H9 (cell line): ENCODE measurements around the gene XCL2. TPM values are rescaled to one million over a fixed set of nuclear protein-coding genes. Genes with fewer than 3 reads are reported as not detected.

Source experiments
- DNase-seq: peaks from one replicate; pipeline ENCODE4 v3.0.0-alpha.2; 2017
- H2AFZ ChIP-seq: one replicate; pipeline ENCODE4 v1.6.1; 2013; ENCODE audit warnings: mild to moderate bottlenecking, low read length, control low read depth, moderate library complexity
- H2AK5ac ChIP-seq: 2 replicates; pipeline ENCODE4 v1.6.1; 2013; ENCODE audit warnings: low read length, control low read depth, mixed read lengths; ENCODE audit not compliant: insufficient read length
- H2BK120ac ChIP-seq: one replicate; pipeline ENCODE4 v1.6.1; 2013; ENCODE audit warnings: low read depth, mild to moderate bottlenecking, low read length, control low read depth, inconsistent platforms; ENCODE audit not compliant: poor library complexity, severe bottlenecking
- H2BK12ac ChIP-seq: 2 replicates; pipeline ENCODE4 v1.6.1; 2013; ENCODE audit warnings: low read length, control low read depth, mixed read lengths, low read depth; ENCODE audit not compliant: insufficient read length
- H2BK15ac ChIP-seq: 2 replicates; pipeline ENCODE4 v1.6.1; 2013; ENCODE audit warnings: low read depth, low read length, control low read depth
- H2BK20ac ChIP-seq: one replicate; pipeline ENCODE4 v1.6.1; 2013; ENCODE audit warnings: low read depth, mild to moderate bottlenecking, low read length, control low read depth, inconsistent platforms; ENCODE audit not compliant: poor library complexity, severe bottlenecking
- H2BK5ac ChIP-seq: 2 replicates; pipeline ENCODE4 v1.6.1; 2013; ENCODE audit warnings: low read length, control low read depth, mixed read lengths; ENCODE audit not compliant: insufficient read length
- H3K14ac ChIP-seq: 2 replicates; pipeline ENCODE4 v1.6.1; 2013; ENCODE audit warnings: low read length, control low read depth; ENCODE audit not compliant: insufficient read depth
- H3K18ac ChIP-seq: 2 replicates; pipeline ENCODE4 v1.6.1; 2013; ENCODE audit warnings: low read depth, mild to moderate bottlenecking, mixed read lengths, low read length, control low read depth; ENCODE audit not compliant: insufficient read length
- H3K23ac ChIP-seq: 2 replicates; pipeline ENCODE4 v1.6.1; 2013; ENCODE audit warnings: low read length, control low read depth, mixed read lengths, low read depth; ENCODE audit not compliant: insufficient read length
- H3K23me2 ChIP-seq: 2 replicates; pipeline ENCODE4 v1.6.1; 2013; ENCODE audit warnings: low read depth, mild to moderate bottlenecking, mixed read lengths, low read length, control low read depth; ENCODE audit not compliant: insufficient read length, poor library complexity, severe bottlenecking
- H3K27ac ChIP-seq: 2 replicates; pipeline ENCODE4 v1.5.1; 2013; ENCODE audit warnings: low read length, control low read depth, mixed read lengths, low read depth; ENCODE audit not compliant: insufficient read length
- H3K27me3 ChIP-seq: 2 replicates; pipeline ENCODE4 v1.6.1; 2013; ENCODE audit warnings: low read length, control low read depth, inconsistent platforms; ENCODE audit not compliant: insufficient read depth
- H3K4ac ChIP-seq: 2 replicates; pipeline ENCODE4 v1.6.1; 2013; ENCODE audit warnings: low read depth, mild to moderate bottlenecking, control low read depth, inconsistent platforms, low read length, moderate library complexity
- H3K4me1 ChIP-seq: 2 replicates; pipeline ENCODE4 v1.6.1; 2013; ENCODE audit warnings: low read length, control low read depth, inconsistent platforms; ENCODE audit not compliant: insufficient read depth
- H3K4me2 ChIP-seq: 2 replicates; pipeline ENCODE4 v1.6.1; 2013; ENCODE audit warnings: low read length, control low read depth, mixed read lengths; ENCODE audit not compliant: insufficient read length, insufficient read depth
- H3K56ac ChIP-seq: 2 replicates; pipeline ENCODE4 v1.6.1; 2013; ENCODE audit warnings: low read depth, mild to moderate bottlenecking, mixed read lengths, low read length, control low read depth; ENCODE audit not compliant: insufficient read length
- H3K79me1 ChIP-seq: 2 replicates; pipeline ENCODE4 v1.6.1; 2013; ENCODE audit warnings: low read depth, mild to moderate bottlenecking, moderate library complexity, low read length, control low read depth, inconsistent platforms; ENCODE audit not compliant: insufficient read depth, poor library complexity, severe bottlenecking
- H3K79me2 ChIP-seq: 2 replicates; pipeline ENCODE4 v1.6.1; 2013; ENCODE audit warnings: low read length, control low read depth, inconsistent platforms; ENCODE audit not compliant: insufficient read depth
- H3K9ac ChIP-seq: 2 replicates; pipeline ENCODE4 v1.6.1; 2013; ENCODE audit warnings: low read length, control low read depth, mixed read lengths; ENCODE audit not compliant: insufficient read length; ENCODE audit errors: extremely low read depth
- H3K9me3 ChIP-seq: one replicate; pipeline ENCODE4 v1.6.1; 2013; ENCODE audit warnings: low read depth, low read length, inconsistent platforms; ENCODE audit not compliant: control insufficient read depth
- H3T11ph ChIP-seq: one replicate; pipeline ENCODE4 v1.6.1; 2013; ENCODE audit warnings: mild to moderate bottlenecking, low read length, control low read depth, inconsistent platforms
- H4K20me1 ChIP-seq: one replicate; pipeline ENCODE4 v1.6.1; 2013; ENCODE audit not compliant: control insufficient read depth, insufficient read length, insufficient read depth
- H4K5ac ChIP-seq: 2 replicates; pipeline ENCODE4 v1.6.1; 2013; ENCODE audit warnings: low read depth, mild to moderate bottlenecking, mixed read lengths, low read length, control low read depth; ENCODE audit not compliant: insufficient read length
- H4K8ac ChIP-seq: replicated peaks from 2 replicates; pipeline ENCODE4 v1.6.1; 2013; ENCODE audit warnings: low read length, control low read depth, mixed read lengths, low read depth; ENCODE audit not compliant: insufficient read length
- H4K91ac ChIP-seq: 2 replicates; pipeline ENCODE4 v1.6.1; 2013; ENCODE audit warnings: low read depth, mild to moderate bottlenecking, moderate library complexity, mixed read lengths, low read length, control low read depth; ENCODE audit not compliant: insufficient read length
- H3K27ac Mint-ChIP-seq, 3 experiments: 2 replicates in 2 of 3; 3 replicates in 1 of 3; pipeline ENCODE4 v1.8.0; 2020 to 2021; ENCODE audit warnings: mixed read lengths in 3 of 3, mild to moderate bottlenecking in 1 of 3, moderate library complexity in 1 of 3
- H3K27me3 Mint-ChIP-seq: 2 replicates; pipeline ENCODE4 v1.8.0; 2021; ENCODE audit warnings: low read depth, mild to moderate bottlenecking, moderate library complexity, mixed read lengths
- H3K36me3 Mint-ChIP-seq, 3 experiments: 2 replicates in 2 of 3; 3 replicates in 1 of 3; pipeline ENCODE4 v1.8.0; 2020 to 2021; ENCODE audit warnings: low read depth in 3 of 3, mixed read lengths in 3 of 3; ENCODE audit not compliant: insufficient read depth in 1 of 3
- H3K4me1 Mint-ChIP-seq, 2 experiments: 2 replicates each; pipeline ENCODE4 v1.8.0; 2020; ENCODE audit warnings: mixed read lengths in 2 of 2
- H3K4me3 Mint-ChIP-seq, 2 experiments: 2 replicates in 1 of 2; 3 replicates in 1 of 2; pipeline ENCODE4 v1.8.0; 2020 to 2021; ENCODE audit warnings: mild to moderate bottlenecking in 2 of 2, mixed read lengths in 2 of 2, moderate library complexity in 1 of 2
- H3K9me3 Mint-ChIP-seq, 2 experiments: 2 replicates in 1 of 2; 3 replicates in 1 of 2; pipeline ENCODE4 v1.8.0; 2020; ENCODE audit warnings: mild to moderate bottlenecking in 2 of 2, mixed read lengths in 2 of 2, moderate library complexity in 1 of 2
- CTCF ChIP-seq: fragments of 200-600 bp; sonication (generic); conservative IDR thresholded peaks from 3 replicates; pipeline ENCODE4 v1.8.0; 2021; ENCODE audit warnings: antibody characterized with exemption, mild to moderate bottlenecking
- WGBS: extraction: QIAGEN DNeasy Blood & Tissue Kit; methylation state at CpG from one replicate; pipeline ENCODE4 v1.1.7; 2013; ENCODE audit warnings: missing lambda C conversion rate, low lambda C conversion rate, mixed read lengths; ENCODE audit not compliant: insufficient read length; ENCODE audit errors: extremely low coverage; 5-methylcytosine and 5-hydroxymethylcytosine counted together
- total RNA-seq: library from RNA; stranded (reverse); gene quantifications from 2 replicates; pipeline ENCODE4 v1.2.1, GENCODE V29; 2021

The XCL2 gene
- total RNA-seq, 1 experiment from 2014 or later = not detected

- no peak overlapping the region for H2BK15ac ChIP-seq
Measured at GRCh38 chr1:168505006-168505405, 38.8 kb downstream of the XCL2 start.

More at GRCh38 chr1:168505006-168505405, 38.8 kb downstream of the XCL2 start:
- no peak overlapping the region for H3K56ac ChIP-seq
- no peaks in the 10 kb centered on the region for H4K20me1 ChIP-seq
- H3K23me2 ChIP-seq = no peaks in the 10 kb centered on the region
- no peak overlapping the region for H4K8ac ChIP-seq
- H3K4me1 ChIP-seq = no peaks in the 10 kb centered on the region
- no peak overlapping the region for H2BK20ac ChIP-seq
- no peak overlapping the region for H4K5ac ChIP-seq
- no peaks in the 10 kb centered on the region for H3K36me3 Mint-ChIP-seq
- peaks cover 5 to 8% of the 10 kb centered on the region in 2 experiments; a peak in 3 of 4 replicates for H3K4me1 Mint-ChIP-seq
- no peaks in the 10 kb centered on the region for H3K9me3 ChIP-seq
- no peak overlapping the region for H3T11ph ChIP-seq
- no peak overlapping the region for H3K4ac ChIP-seq
- H3K9me3 Mint-ChIP-seq = no peaks in the 10 kb centered on the region
- H3K14ac ChIP-seq = no peak overlapping the region
- no peaks in the 10 kb centered on the region for H3K79me1 ChIP-seq
- no peak overlapping the region for H2AK5ac ChIP-seq
- TF ChIP-seq CTCF = no peak
- H2BK5ac ChIP-seq = no peak overlapping the region
- H3K79me2 ChIP-seq = no peaks in the 10 kb centered on the region
- H2BK12ac ChIP-seq = no peak overlapping the region
- H3K18ac ChIP-seq = no peak overlapping the region
- H3K27me3 Mint-ChIP-seq = no peaks in the 10 kb centered on the region; the same call in 1 of the 2 replicates
- no peak overlapping the region for H3K4me3 Mint-ChIP-seq
- H3K27me3 ChIP-seq = no peaks in the 10 kb centered on the region
- no peak overlapping the region for H4K91ac ChIP-seq
- WGBS = no CpG with 5 or more reads among the region's 1 CpG
- no peak overlapping the region for H2AFZ ChIP-seq
- H2BK120ac ChIP-seq = no peak overlapping the region
- H3K9ac ChIP-seq = no peak overlapping the region
- no peak overlapping the region for H3K27ac ChIP-seq
- DNase-seq = no peak
- H3K27ac Mint-ChIP-seq = no peak overlapping the region
- H3K4me2 ChIP-seq = no peak overlapping the region
- no peak overlapping the region for H3K23ac ChIP-seq
